HG02571 (cell line): ENCODE data around the gene LMF1.
"Not testable (repeated sequence)": the region's sequence is repeated elsewhere in the genome, so short reads cannot be mapped to it uniquely, and the experiment has no call there.

Source experiments
- ATAC-seq: cut with Tn5 transposase; IDR thresholded peaks from one replicate; pipeline ENCODE4 v1.9.1; 2021; ENCODE audit warnings: mild to moderate bottlenecking, moderate library complexity; ENCODE audit not compliant: unreplicated experiment

The LMF1 gene

GRCh38 chr16:886084-886543, 84.7 kb downstream of the LMF1 start:
- no peak for ATAC-seq

GRCh38 chr16:885391-885790, 85.4 kb downstream of the LMF1 start:
- ATAC-seq, result no peak

GRCh38 chr16:884232-884631, 86.6 kb downstream of the LMF1 start:
- ATAC-seq, result no peak

GRCh38 chr16:883781-884180, 87.0 kb downstream of the LMF1 start:
- ATAC-seq, result no peak

- no peak for ATAC-seq
These were observed 87.4 kb downstream of the LMF1 start for GRCh38 chr16:883340-883739.

GRCh38 chr16:882671-883070, 88.1 kb downstream of the LMF1 start:
- not testable (repeated sequence) for ATAC-seq

- no peak for ATAC-seq
These were observed 88.5 kb downstream of the LMF1 start for GRCh38 chr16:882256-882655.

GRCh38 chr16:881219-882097, 89.3 kb downstream of the LMF1 start:
- no peak for ATAC-seq

GRCh38 chr16:880471-881171, 90.2 kb downstream of the LMF1 start:
- ATAC-seq, result no peak

GRCh38 chr16:879986-880385, 90.8 kb downstream of the LMF1 start:
- ATAC-seq, result no peak

GRCh38 chr16:879461-879861, 91.3 kb downstream of the LMF1 start:
- no peak for ATAC-seq

GRCh38 chr16:878886-879285, 91.9 kb downstream of the LMF1 start:
- ATAC-seq, result no peak

- ATAC-seq, result no peak
These were observed 92.6 kb downstream of the LMF1 start for GRCh38 chr16:878072-878784.

GRCh38 chr16:877242-878071, 93.3 kb downstream of the LMF1 start:
- no peak for ATAC-seq

- ATAC-seq, result no peak
These were observed 94.1 kb downstream of the LMF1 start for GRCh38 chr16:876523-877241.

GRCh38 chr16:876041-876335, 94.8 kb downstream of the LMF1 start:
- no peak for ATAC-seq

GRCh38 chr16:875182-876040, 95.4 kb downstream of the LMF1 start:
- no peak for ATAC-seq

- no peak for ATAC-seq
These were observed 96.2 kb downstream of the LMF1 start for GRCh38 chr16:874366-875181.
